Measurements from ENCODE around the gene NAV3. TPM values are rescaled to one million over a fixed set of nuclear protein-coding genes. Genes with fewer than 3 reads are reported as not detected.

NAV3 gene
- total RNA-seq, 1 experiment from 2014 or later: 4.1 TPM

DNA sequence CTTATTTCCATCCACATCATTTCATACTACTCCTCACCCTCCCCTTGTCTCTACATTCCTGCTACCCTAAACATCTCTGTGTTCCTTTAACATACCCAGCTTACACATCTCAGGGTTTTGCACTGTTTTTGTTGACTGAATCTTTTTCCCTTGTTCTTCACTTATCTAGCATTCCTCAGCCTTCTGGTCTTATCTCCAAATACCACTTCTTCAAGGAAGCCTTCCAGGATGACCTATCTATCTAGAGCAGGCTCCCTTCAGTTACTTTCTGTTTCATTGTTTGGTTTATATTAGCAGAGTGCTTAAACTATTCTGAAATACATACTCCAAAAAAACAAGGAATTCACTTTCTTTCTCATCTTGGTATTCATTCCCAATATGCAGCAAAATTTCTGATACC is 353.1 kb downstream of the NAV3 start:
- H3K36me3 Mint-ChIP-seq (ENCODE audit: insufficient read depth, unreplicated experiment): no peaks in the 10 kb centered on the region
- no TSS peak for BruUV-seq (replicated peaks)
- H3K27me3 Mint-ChIP-seq (ENCODE audit: unreplicated experiment): no peaks in the 10 kb centered on the region
- CTCF ChIA-PET: no interaction called here
- H3K27ac Mint-ChIP-seq (ENCODE audit: unreplicated experiment): no peak overlapping the region
- intact Hi-C loops (cut with micrococcal nuclease; ENCODE audit: unreplicated experiment): no loop called here
- DNase-seq: no peak
- H3K9me3 Mint-ChIP-seq (ENCODE audit: low read depth, unreplicated experiment): no peaks in the 10 kb centered on the region
- TF ChIP-seq, protein P1, sequence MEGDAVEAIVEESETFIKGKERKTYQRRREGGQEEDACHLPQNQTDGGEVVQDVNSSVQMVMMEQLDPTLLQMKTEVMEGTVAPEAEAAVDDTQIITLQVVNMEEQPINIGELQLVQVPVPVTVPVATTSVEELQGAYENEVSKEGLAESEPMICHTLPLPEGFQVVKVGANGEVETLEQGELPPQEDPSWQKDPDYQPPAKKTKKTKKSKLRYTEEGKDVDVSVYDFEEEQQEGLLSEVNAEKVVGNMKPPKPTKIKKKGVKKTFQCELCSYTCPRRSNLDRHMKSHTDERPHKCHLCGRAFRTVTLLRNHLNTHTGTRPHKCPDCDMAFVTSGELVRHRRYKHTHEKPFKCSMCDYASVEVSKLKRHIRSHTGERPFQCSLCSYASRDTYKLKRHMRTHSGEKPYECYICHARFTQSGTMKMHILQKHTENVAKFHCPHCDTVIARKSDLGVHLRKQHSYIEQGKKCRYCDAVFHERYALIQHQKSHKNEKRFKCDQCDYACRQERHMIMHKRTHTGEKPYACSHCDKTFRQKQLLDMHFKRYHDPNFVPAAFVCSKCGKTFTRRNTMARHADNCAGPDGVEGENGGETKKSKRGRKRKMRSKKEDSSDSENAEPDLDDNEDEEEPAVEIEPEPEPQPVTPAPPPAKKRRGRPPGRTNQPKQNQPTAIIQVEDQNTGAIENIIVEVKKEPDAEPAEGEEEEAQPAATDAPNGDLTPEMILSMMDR (IDR thresholded peaks at IDR 0.05; ENCODE audit: unreplicated experiment): no peak
- H3K4me1 Mint-ChIP-seq (ENCODE audit: low read depth, unreplicated experiment): peaks cover 8% of the 10 kb centered on the region
- no peak overlapping the region for H3K4me3 Mint-ChIP-seq (ENCODE audit: low read depth, unreplicated experiment)

- CTCF ChIA-PET: no interaction called here
- no peak for DNase-seq
- BruUV-seq (replicated peaks): no TSS peak
- no peaks in the 10 kb centered on the region for H3K27me3 Mint-ChIP-seq (ENCODE audit: unreplicated experiment)
- H3K9me3 Mint-ChIP-seq (ENCODE audit: low read depth, unreplicated experiment): no peaks in the 10 kb centered on the region
- intact Hi-C loops (cut with micrococcal nuclease; ENCODE audit: unreplicated experiment): no loop called here
- TF ChIP-seq, protein P1 (IDR thresholded peaks at IDR 0.05; ENCODE audit: unreplicated experiment): no peak
- no peaks in the 10 kb centered on the region for H3K36me3 Mint-ChIP-seq (ENCODE audit: insufficient read depth, unreplicated experiment)
- no peak overlapping the region for H3K4me3 Mint-ChIP-seq (ENCODE audit: low read depth, unreplicated experiment)
- H3K27ac Mint-ChIP-seq (ENCODE audit: unreplicated experiment): no peak overlapping the region
- H3K4me1 Mint-ChIP-seq (ENCODE audit: low read depth, unreplicated experiment): peaks cover 8% of the 10 kb centered on the region
Measured at GRCh38 chr12:78185109-78185508, 354.4 kb downstream of the NAV3 start.

DNA sequence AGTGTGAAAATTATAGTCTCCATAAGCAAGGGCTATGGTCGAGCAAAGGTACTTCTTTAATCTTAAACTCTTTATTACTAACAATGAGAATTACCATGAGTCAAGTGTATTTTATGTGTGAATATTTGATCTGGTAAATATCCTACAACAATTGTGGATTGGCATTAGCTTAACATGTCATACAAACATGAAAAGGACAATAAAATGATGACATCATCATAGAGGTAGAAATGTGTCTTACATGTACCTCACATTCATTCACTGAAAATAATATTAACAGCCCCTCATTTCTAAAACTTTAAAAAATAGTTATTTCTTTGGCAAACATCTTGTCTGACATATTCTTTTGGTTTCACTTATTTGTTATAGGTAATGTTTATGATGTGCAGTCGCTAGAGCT is 355.0 kb downstream of the NAV3 start:
- H3K4me1 Mint-ChIP-seq (ENCODE audit: low read depth, unreplicated experiment): peaks cover 8% of the 10 kb centered on the region
- CTCF ChIA-PET: no interaction called here

DNA sequence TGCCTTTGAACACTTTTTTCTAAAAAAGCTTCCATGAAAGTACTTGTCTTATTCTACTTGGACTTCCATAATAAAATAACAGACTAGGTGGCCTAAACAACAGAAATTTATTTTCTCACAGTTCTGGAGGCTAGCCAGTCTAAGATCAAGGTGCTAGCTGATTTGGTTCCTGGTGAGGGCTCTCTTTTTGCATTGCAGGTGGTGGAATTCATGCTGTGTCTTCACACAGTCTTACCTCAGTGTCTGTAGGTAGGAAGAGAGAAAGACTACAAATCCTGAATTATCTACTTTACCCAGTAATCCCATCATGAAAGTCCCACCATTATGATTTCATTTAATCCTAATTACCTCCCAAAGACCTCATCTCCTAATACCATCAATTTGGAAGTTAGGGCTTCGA is 356.0 kb downstream of the NAV3 start:
- Mint-ChIP-seq H3K27me3 (ENCODE audit: unreplicated experiment) (no peaks in the 10 kb centered on the region), H3K4me3 (ENCODE audit: low read depth, unreplicated experiment) (no peak overlapping the region), H3K27ac (ENCODE audit: unreplicated experiment) (no peak overlapping the region), H3K9me3 (ENCODE audit: low read depth, unreplicated experiment) (no peaks in the 10 kb centered on the region), H3K36me3 (ENCODE audit: insufficient read depth, unreplicated experiment) (no peaks in the 10 kb centered on the region), H3K4me1 (ENCODE audit: low read depth, unreplicated experiment) (peaks cover 8% of the 10 kb centered on the region)
- no peak for DNase-seq
- BruUV-seq (replicated peaks): no TSS peak
- intact Hi-C loops (cut with micrococcal nuclease; ENCODE audit: unreplicated experiment): no loop called here
- TF ChIP-seq, protein P1 (IDR thresholded peaks at IDR 0.05; ENCODE audit: unreplicated experiment): no peak
- CTCF ChIA-PET: no interaction called here

More for the DNA sequence above, 355.0 kb downstream of the NAV3 start:
- Mint-ChIP-seq H3K9me3 (ENCODE audit: low read depth, unreplicated experiment) (no peaks in the 10 kb centered on the region), H3K4me3 (ENCODE audit: low read depth, unreplicated experiment) (no peak overlapping the region), H3K36me3 (ENCODE audit: insufficient read depth, unreplicated experiment) (no peaks in the 10 kb centered on the region), H3K27me3 (ENCODE audit: unreplicated experiment) (no peaks in the 10 kb centered on the region), H3K27ac (ENCODE audit: unreplicated experiment) (no peak overlapping the region)
- TF ChIP-seq, protein P1 (IDR thresholded peaks at IDR 0.05; ENCODE audit: unreplicated experiment): no peak
- no peak for DNase-seq
- intact Hi-C loops (cut with micrococcal nuclease; ENCODE audit: unreplicated experiment): no loop called here
- no TSS peak for BruUV-seq (replicated peaks)

Data from Calu3 (cell line).